Measurements from ENCODE around the gene ENO2.
"Not testable (repeated sequence)": the region's sequence is repeated elsewhere in the genome, so short reads cannot be mapped to it uniquely, and the experiment has no call there.

ENO2 gene

GRCh38 chr12:6886206-6886999 lies 28.0 kb upstream of the ENO2 start:
- not testable (repeated sequence) for H3K4me3 ChIP-seq (replicated peaks; ENCODE audit: insufficient read depth, low read length); H3K27me3 ChIP-seq (ENCODE audit: insufficient read depth, poor library complexity, severe bottlenecking)
- H3K27ac ChIP-seq (replicated peaks), result peak overlapping the region; percentile 49
- DNase-seq (ENCODE audit: low read depth in 1 of 2, low spot score in 1 of 2), result peak in 1 of 2 experiments; percentile 61
- TF ChIP-seq SPI1 (IDR thresholded peaks at IDR 0.05; ENCODE audit: borderline replicate concordance, low read depth), result 0 out of 2 replicates have a peak, but pooled peaks have one; percentile 21

GRCh38 chr12:6887460-6887859 lies 26.9 kb upstream of the ENO2 start:
- DNase-seq (ENCODE audit: low read depth in 1 of 2, low spot score in 1 of 2), result peak in 1 of 2 experiments; percentile 62
- no peak overlapping the region for H3K4me3 ChIP-seq (replicated peaks; ENCODE audit: insufficient read depth, low read length)
- TF ChIP-seq CTCF (IDR thresholded peaks at IDR 0.05; ENCODE audit: insufficient read depth, low read length), result no peak
- TF ChIP-seq POLR2AphosphoS5 (IDR thresholded peaks at IDR 0.05; ENCODE audit: low read depth), result no peak
- TF ChIP-seq REST (IDR thresholded peaks at IDR 0.05; ENCODE audit: insufficient replicate concordance, low read depth), result no peak
- TF ChIP-seq GABPA (IDR thresholded peaks at IDR 0.05; ENCODE audit: low read depth), result no peak
- no peak for TF ChIP-seq SPI1 (IDR thresholded peaks at IDR 0.05; ENCODE audit: borderline replicate concordance, low read depth)
- no peaks in the 10 kb centered on the region for H3K27me3 ChIP-seq (ENCODE audit: insufficient read depth, poor library complexity, severe bottlenecking)
- peak overlapping the region; percentile 30 for H3K27ac ChIP-seq (replicated peaks)

- DNase-seq (ENCODE audit: low read depth in 1 of 2, low spot score in 1 of 2), result no peak
- TF ChIP-seq GABPA (IDR thresholded peaks at IDR 0.05; ENCODE audit: low read depth) (no peak), CTCF (IDR thresholded peaks at IDR 0.05; ENCODE audit: insufficient read depth, low read length) (no peak), POLR2AphosphoS5 (IDR thresholded peaks at IDR 0.05; ENCODE audit: low read depth) (no peak), SPI1 (IDR thresholded peaks at IDR 0.05; ENCODE audit: borderline replicate concordance, low read depth) (no peak), REST (IDR thresholded peaks at IDR 0.05; ENCODE audit: insufficient replicate concordance, low read depth) (no peak)
- H3K4me3 ChIP-seq (replicated peaks; ENCODE audit: insufficient read depth, low read length), result no peak overlapping the region
- H3K27ac ChIP-seq (replicated peaks), result no peak overlapping the region
- no peaks in the 10 kb centered on the region for H3K27me3 ChIP-seq (ENCODE audit: insufficient read depth, poor library complexity, severe bottlenecking)
Measured at GRCh38 chr12:6888360-6888759, 26.0 kb upstream of the ENO2 start.

GRCh38 chr12:6888794-6889193 lies 25.6 kb upstream of the ENO2 start:
- DNase-seq (ENCODE audit: low read depth in 1 of 2, low spot score in 1 of 2); H3K27me3 ChIP-seq (ENCODE audit: insufficient read depth, poor library complexity, severe bottlenecking); H3K4me3 ChIP-seq (replicated peaks; ENCODE audit: insufficient read depth, low read length); H3K27ac ChIP-seq (replicated peaks): not testable (repeated sequence)

GRCh38 chr12:6889775-6890573 lies 24.4 kb upstream of the ENO2 start:
- peak overlapping the region; percentile 81 for H3K27ac ChIP-seq (replicated peaks)
- DNase-seq (ENCODE audit: low read depth in 1 of 2, low spot score in 1 of 2); H3K27me3 ChIP-seq (ENCODE audit: insufficient read depth, poor library complexity, severe bottlenecking); H3K4me3 ChIP-seq (replicated peaks; ENCODE audit: insufficient read depth, low read length): not testable (repeated sequence)
